ENCODE measurements around the gene SLC22A23.

Gene SLC22A23

GRCh38 chr6:3484946-3485345 is 28.1 kb upstream of the SLC22A23 start:
- peaks cover 3% of the 10 kb centered on the region for H3K9me3 Mint-ChIP-seq
- H3K27ac Mint-ChIP-seq = no peak overlapping the region
- no peak overlapping the region for H3K4me3 Mint-ChIP-seq
- H3K36me3 Mint-ChIP-seq (ENCODE audit: low read depth) = no peaks in the 10 kb centered on the region
- H3K27me3 Mint-ChIP-seq (ENCODE audit: low read depth) = peaks cover 3% of the 10 kb centered on the region
- no peaks in the 10 kb centered on the region for H3K4me1 Mint-ChIP-seq (ENCODE audit: low read depth)
- DNase-seq (ENCODE audit: low spot score) = no peak

DNA sequence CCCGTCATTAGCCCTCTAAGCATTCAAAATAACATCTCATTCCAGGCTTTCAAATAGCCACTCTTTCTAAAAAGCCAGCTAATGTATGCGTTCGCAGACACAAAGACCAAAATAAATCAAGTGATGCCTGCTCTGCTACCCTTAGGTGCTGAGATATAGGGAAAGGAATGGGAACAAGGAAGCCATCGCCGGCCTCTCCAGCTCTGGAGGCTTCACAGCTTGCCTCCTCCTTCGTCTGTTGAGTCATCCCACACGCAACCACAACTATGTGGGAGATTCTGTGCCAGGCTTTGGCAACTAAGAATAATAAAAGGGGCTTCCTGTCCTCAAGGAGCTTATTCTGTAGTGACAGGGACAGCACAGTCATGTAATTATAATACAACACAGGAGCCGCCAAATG is 27.3 kb upstream of the SLC22A23 start:
- no peak overlapping the region for H3K27ac Mint-ChIP-seq
- DNase-seq (ENCODE audit: low spot score) = no peak
- no peaks in the 10 kb centered on the region for H3K36me3 Mint-ChIP-seq (ENCODE audit: low read depth)
- no peak overlapping the region for H3K4me3 Mint-ChIP-seq
- peaks cover 6% of the 10 kb centered on the region for H3K27me3 Mint-ChIP-seq (ENCODE audit: low read depth)
- H3K9me3 Mint-ChIP-seq = peaks cover 6% of the 10 kb centered on the region
- H3K4me1 Mint-ChIP-seq (ENCODE audit: low read depth) = no peaks in the 10 kb centered on the region

DNA sequence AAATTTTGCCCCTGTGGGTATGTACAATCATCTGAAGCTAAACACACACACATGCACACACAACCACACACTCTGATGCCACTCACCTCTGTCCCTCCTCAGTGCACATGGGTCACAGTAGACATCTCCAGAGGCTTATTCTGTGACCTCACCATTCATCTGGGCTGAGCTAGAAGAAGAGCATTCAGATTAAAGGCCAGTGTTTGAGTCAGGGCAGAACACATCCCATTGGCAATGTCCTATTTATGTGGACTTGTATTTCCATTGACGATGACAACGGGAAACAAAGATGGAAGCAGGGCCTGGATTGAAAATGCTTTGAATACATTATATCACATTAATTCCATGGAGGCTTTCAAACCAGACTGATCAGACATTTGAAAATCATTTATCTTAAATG is 26.8 kb upstream of the SLC22A23 start:
- no peaks in the 10 kb centered on the region for H3K36me3 Mint-ChIP-seq (ENCODE audit: low read depth)
- no peak overlapping the region for H3K4me3 Mint-ChIP-seq
- peaks cover 6% of the 10 kb centered on the region for H3K9me3 Mint-ChIP-seq
- no peak overlapping the region for H3K27ac Mint-ChIP-seq
- H3K27me3 Mint-ChIP-seq (ENCODE audit: low read depth) = peaks cover 3% of the 10 kb centered on the region
- DNase-seq (ENCODE audit: low spot score) = no peak
- no peaks in the 10 kb centered on the region for H3K4me1 Mint-ChIP-seq (ENCODE audit: low read depth)

GRCh38 chr6:3482869-3483268 is 26.0 kb upstream of the SLC22A23 start:
- Mint-ChIP-seq H3K27ac (no peak overlapping the region), H3K36me3 (ENCODE audit: low read depth) (no peaks in the 10 kb centered on the region), H3K4me1 (ENCODE audit: low read depth) (no peaks in the 10 kb centered on the region), H3K27me3 (ENCODE audit: low read depth) (peaks cover 3% of the 10 kb centered on the region), H3K4me3 (no peak overlapping the region), H3K9me3 (peaks cover 6% of the 10 kb centered on the region)
- no peak for DNase-seq (ENCODE audit: low spot score)

DNA sequence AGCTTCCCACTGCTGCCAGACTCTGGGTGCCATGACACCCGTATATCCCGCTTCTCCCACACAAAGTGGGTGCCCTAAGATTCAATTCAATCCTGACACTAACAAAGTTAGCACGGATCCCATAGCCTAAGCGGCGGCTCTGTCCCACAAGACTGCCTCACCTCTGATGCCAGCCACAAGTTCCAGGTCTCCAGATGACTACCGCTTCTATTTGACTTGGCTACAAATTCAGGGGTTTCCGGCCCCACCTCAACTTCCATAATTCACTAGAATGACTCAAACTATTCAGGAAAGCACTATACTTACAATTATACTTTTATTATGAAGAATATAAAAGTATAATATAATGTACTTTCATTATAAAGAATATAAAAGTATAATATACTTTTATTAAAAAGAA is 24.8 kb upstream of the SLC22A23 start:
- no peak for DNase-seq (ENCODE audit: low spot score)
- Mint-ChIP-seq H3K27ac (no peak overlapping the region), H3K9me3 (peaks cover 6% of the 10 kb centered on the region), H3K27me3 (ENCODE audit: low read depth) (peaks cover 3% of the 10 kb centered on the region), H3K36me3 (ENCODE audit: low read depth) (no peaks in the 10 kb centered on the region), H3K4me1 (ENCODE audit: low read depth) (no peaks in the 10 kb centered on the region), H3K4me3 (no peak overlapping the region)

DNA sequence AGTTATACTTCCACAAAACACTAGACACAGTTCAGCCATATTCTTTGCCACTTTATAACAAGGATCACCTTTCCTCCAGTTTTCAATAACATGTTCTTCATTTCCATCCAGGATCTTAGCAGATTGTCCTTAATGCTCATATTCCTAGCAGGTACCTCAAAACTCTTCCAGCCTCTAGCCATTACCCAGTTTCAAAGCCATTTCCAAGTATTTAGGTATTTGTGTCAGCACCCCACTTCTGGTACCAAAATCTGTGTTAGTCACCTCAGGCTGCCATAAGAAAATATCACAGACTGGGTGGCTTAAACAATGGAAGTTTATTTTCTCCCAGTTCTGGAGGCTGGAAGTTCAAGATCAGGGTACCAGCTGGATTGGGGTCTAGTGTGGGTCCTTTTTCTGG is 23.2 kb upstream of the SLC22A23 start:
- Mint-ChIP-seq H3K27me3 (ENCODE audit: low read depth) (peaks cover 5% of the 10 kb centered on the region), H3K36me3 (ENCODE audit: low read depth) (no peaks in the 10 kb centered on the region), H3K27ac (no peak overlapping the region), H3K4me3 (no peak overlapping the region), H3K4me1 (ENCODE audit: low read depth) (no peaks in the 10 kb centered on the region), H3K9me3 (peaks cover 6% of the 10 kb centered on the region)
- DNase-seq (ENCODE audit: low spot score) = no peak

GRCh38 chr6:3473773-3474172 is 16.9 kb upstream of the SLC22A23 start:
- Mint-ChIP-seq H3K9me3 (no peaks in the 10 kb centered on the region), H3K27ac (no peak overlapping the region), H3K4me1 (ENCODE audit: low read depth) (no peaks in the 10 kb centered on the region), H3K4me3 (no peak overlapping the region), H3K27me3 (ENCODE audit: low read depth) (peaks cover 8% of the 10 kb centered on the region), H3K36me3 (ENCODE audit: low read depth) (no peaks in the 10 kb centered on the region)
- DNase-seq (ENCODE audit: low spot score) = no peak

GRCh38 chr6:3471711-3472110 is 14.9 kb upstream of the SLC22A23 start:
- H3K36me3 Mint-ChIP-seq (ENCODE audit: low read depth) = no peaks in the 10 kb centered on the region

GRCh38 chr6:3471286-3471685 is 14.4 kb upstream of the SLC22A23 start:
- no peak overlapping the region for H3K4me3 Mint-ChIP-seq
- H3K27me3 Mint-ChIP-seq (ENCODE audit: low read depth) = peaks cover 10% of the 10 kb centered on the region
- H3K27ac Mint-ChIP-seq = no peak overlapping the region
- no peaks in the 10 kb centered on the region for H3K4me1 Mint-ChIP-seq (ENCODE audit: low read depth)
- no peaks in the 10 kb centered on the region for H3K9me3 Mint-ChIP-seq
- no peaks in the 10 kb centered on the region for H3K36me3 Mint-ChIP-seq (ENCODE audit: low read depth)
- no peak for DNase-seq (ENCODE audit: low spot score)

More at GRCh38 chr6:3471711-3472110, 14.9 kb upstream of the SLC22A23 start:
- Mint-ChIP-seq H3K27ac (no peak overlapping the region), H3K4me3 (no peak overlapping the region), H3K9me3 (no peaks in the 10 kb centered on the region), H3K27me3 (ENCODE audit: low read depth) (peaks cover 8% of the 10 kb centered on the region), H3K4me1 (ENCODE audit: low read depth) (no peaks in the 10 kb centered on the region)
- no peak for DNase-seq (ENCODE audit: low spot score)

- Mint-ChIP-seq H3K36me3 (ENCODE audit: low read depth) (no peaks in the 10 kb centered on the region), H3K4me3 (no peak overlapping the region), H3K27me3 (ENCODE audit: low read depth) (peaks cover 10% of the 10 kb centered on the region), H3K9me3 (no peaks in the 10 kb centered on the region), H3K4me1 (ENCODE audit: low read depth) (no peaks in the 10 kb centered on the region), H3K27ac (no peak overlapping the region)
- DNase-seq (ENCODE audit: low spot score) = no peak
Observed at GRCh38 chr6:3468585-3468984, 11.7 kb upstream of the SLC22A23 start.

GRCh38 chr6:3467996-3468395 is 11.1 kb upstream of the SLC22A23 start:
- Mint-ChIP-seq H3K27me3 (ENCODE audit: low read depth) (peaks cover 12% of the 10 kb centered on the region), H3K36me3 (ENCODE audit: low read depth) (no peaks in the 10 kb centered on the region), H3K27ac (no peak overlapping the region), H3K9me3 (no peaks in the 10 kb centered on the region), H3K4me3 (no peak overlapping the region), H3K4me1 (ENCODE audit: low read depth) (no peaks in the 10 kb centered on the region)
- no peak for DNase-seq (ENCODE audit: low spot score)

GRCh38 chr6:3466488-3467219 is 9.8 kb upstream of the SLC22A23 start:
- no peaks in the 10 kb centered on the region for H3K9me3 Mint-ChIP-seq

DNA sequence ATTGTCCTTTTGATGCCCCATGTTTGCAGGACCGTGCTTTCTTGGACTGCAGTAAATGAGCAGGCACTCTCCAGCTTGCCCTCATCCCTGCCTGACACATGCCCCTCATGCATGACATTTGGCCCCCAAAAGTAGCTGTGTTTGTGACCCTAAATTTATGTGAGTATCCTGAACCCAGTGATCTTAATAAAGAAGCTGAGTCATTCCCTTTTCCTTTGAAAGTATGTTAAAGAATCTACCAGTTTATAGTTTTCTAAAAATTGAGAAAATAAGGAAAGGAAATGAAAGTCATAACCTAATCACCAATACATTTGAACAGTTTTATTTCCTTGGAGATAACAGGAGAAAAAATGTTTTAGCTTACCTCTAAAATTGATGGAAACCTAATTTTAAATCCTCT is 3.4 kb upstream of the SLC22A23 start:
- Mint-ChIP-seq H3K27ac (no peak overlapping the region), H3K9me3 (no peaks in the 10 kb centered on the region), H3K27me3 (ENCODE audit: low read depth) (peaks cover 55% of the 10 kb centered on the region), H3K36me3 (ENCODE audit: low read depth) (no peaks in the 10 kb centered on the region), H3K4me3 (no peak overlapping the region), H3K4me1 (ENCODE audit: low read depth) (peaks cover 6% of the 10 kb centered on the region)
- no peak for DNase-seq (ENCODE audit: low spot score)

More at GRCh38 chr6:3466488-3467219, 9.8 kb upstream of the SLC22A23 start:
- no peaks in the 10 kb centered on the region for H3K36me3 Mint-ChIP-seq (ENCODE audit: low read depth)
- no peaks in the 10 kb centered on the region for H3K4me1 Mint-ChIP-seq (ENCODE audit: low read depth)
- H3K27me3 Mint-ChIP-seq (ENCODE audit: low read depth) = peaks cover 22% of the 10 kb centered on the region
- DNase-seq (ENCODE audit: low spot score) = no peak
- no peak overlapping the region for H3K27ac Mint-ChIP-seq
- no peak overlapping the region for H3K4me3 Mint-ChIP-seq

GRCh38 chr6:3458706-3459421 is 2.0 kb upstream of the SLC22A23 start:
- peaks cover 6% of the 10 kb centered on the region for H3K4me1 Mint-ChIP-seq (ENCODE audit: low read depth)
- no peak overlapping the region for H3K4me3 Mint-ChIP-seq
- H3K27me3 Mint-ChIP-seq (ENCODE audit: low read depth) = peaks cover 51% of the 10 kb centered on the region
- DNase-seq (ENCODE audit: low spot score) = no peak
- no peaks in the 10 kb centered on the region for H3K9me3 Mint-ChIP-seq
- H3K27ac Mint-ChIP-seq = no peak overlapping the region
- H3K36me3 Mint-ChIP-seq (ENCODE audit: low read depth) = no peaks in the 10 kb centered on the region

Data from T-helper 2 cell treated with Interferon-gamma antibody and Interleukin-4, amounts not matched to agents 5 μg/mL and 100 μg/mL, for 36 hours (primary cell).